ENCODE data around the gene LRP10. TPM values are rescaled to one million over a fixed set of nuclear protein-coding genes. Genes with fewer than 3 reads are reported as not detected.

The LRP10 gene
- total RNA-seq, 1 donor from 2014 or later, result 34.8 TPM

DNA sequence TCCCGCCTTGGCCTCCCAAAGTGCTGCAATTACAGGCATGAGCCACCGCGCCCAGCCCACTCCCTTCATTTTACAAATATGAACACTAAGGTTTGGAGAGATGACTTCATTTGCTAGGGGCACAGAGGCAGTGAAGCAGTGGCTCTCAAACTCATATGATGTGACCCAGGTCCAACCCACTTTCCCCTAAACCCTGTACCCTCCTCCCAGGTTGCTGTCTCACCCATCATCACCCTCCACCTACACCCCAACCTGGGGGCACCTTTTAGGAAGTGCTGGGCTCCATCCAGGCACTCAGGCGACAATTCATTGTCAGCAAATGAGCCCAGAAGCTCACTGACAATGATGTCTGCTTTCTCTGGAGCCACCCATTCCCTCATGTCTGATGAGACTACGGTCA is 52.2 kb downstream of the LRP10 start:
- Histone ChIP-seq H3K4me3 (ENCODE audit: low read depth, low read length) (no peak overlapping the region), H3K36me3 (ENCODE audit: control insufficient read depth, insufficient read depth, low read length) (peaks cover 37% of the 10 kb centered on the region), H3K27me3 (ENCODE audit: control insufficient read depth, insufficient read depth, low read length) (no peaks in the 10 kb centered on the region)
- FAIRE-seq (no peak), DNase-seq (ENCODE audit: low read depth) (no peak)
- TF ChIP-seq, protein P1, sequence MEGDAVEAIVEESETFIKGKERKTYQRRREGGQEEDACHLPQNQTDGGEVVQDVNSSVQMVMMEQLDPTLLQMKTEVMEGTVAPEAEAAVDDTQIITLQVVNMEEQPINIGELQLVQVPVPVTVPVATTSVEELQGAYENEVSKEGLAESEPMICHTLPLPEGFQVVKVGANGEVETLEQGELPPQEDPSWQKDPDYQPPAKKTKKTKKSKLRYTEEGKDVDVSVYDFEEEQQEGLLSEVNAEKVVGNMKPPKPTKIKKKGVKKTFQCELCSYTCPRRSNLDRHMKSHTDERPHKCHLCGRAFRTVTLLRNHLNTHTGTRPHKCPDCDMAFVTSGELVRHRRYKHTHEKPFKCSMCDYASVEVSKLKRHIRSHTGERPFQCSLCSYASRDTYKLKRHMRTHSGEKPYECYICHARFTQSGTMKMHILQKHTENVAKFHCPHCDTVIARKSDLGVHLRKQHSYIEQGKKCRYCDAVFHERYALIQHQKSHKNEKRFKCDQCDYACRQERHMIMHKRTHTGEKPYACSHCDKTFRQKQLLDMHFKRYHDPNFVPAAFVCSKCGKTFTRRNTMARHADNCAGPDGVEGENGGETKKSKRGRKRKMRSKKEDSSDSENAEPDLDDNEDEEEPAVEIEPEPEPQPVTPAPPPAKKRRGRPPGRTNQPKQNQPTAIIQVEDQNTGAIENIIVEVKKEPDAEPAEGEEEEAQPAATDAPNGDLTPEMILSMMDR (IDR thresholded peaks at IDR 0.05; ENCODE audit: insufficient read depth, low read length, severe bottlenecking), result no peak

DNA sequence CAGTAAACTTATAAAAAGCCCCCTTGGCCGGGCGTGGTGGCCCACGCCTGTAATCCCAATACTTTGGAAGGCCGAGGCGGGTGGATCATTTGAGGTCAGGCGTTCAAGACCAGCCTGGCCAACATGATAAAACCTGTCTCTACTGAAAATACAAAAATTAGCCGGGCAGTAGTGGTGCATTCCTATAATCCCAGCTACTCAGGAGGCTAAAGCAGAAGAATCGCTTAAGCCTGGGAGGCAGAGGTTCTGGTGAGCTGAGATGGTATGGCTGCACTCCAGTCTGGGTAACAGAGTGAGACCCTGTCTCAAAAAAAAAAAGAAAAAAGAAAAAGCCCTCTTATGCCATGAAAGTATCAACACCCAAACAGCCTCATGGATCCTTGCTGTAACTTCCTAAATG is 54.0 kb downstream of the LRP10 start:
- H3K4me3 ChIP-seq (ENCODE audit: low read depth, low read length), result no peak overlapping the region
- H3K27me3 ChIP-seq (ENCODE audit: control insufficient read depth, insufficient read depth, low read length), result no peaks in the 10 kb centered on the region
- DNase-seq (ENCODE audit: low read depth) (no peak), FAIRE-seq (no peak)
- TF ChIP-seq, protein P1 (IDR thresholded peaks at IDR 0.05; ENCODE audit: insufficient read depth, low read length, severe bottlenecking), result no peak
- H3K36me3 ChIP-seq (ENCODE audit: control insufficient read depth, insufficient read depth, low read length), result peaks cover 34% of the 10 kb centered on the region

DNA sequence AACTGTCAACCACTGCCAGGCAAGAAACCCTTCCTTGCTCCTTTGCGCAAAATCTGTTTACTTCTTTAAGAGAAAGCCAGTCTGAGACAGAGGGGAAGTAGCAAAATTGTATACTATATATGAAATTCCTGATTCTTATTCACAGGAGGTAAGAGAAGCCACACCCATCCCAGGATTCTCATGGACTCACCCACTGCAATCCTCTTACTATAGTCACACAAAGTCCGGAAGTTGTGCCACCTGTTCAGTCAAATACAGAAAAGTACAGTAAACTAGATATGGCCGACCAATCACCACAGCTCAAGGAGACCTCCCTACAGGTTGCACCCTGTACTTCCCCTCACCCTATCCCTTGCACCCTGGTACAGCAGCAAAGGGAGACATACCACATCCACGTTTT is 54.8 kb downstream of the LRP10 start:
- DNase-seq (ENCODE audit: low read depth) (peak; percentile 91), FAIRE-seq (no peak)
- Histone ChIP-seq H3K4me3 (ENCODE audit: low read depth, low read length) (no peak overlapping the region), H3K36me3 (ENCODE audit: control insufficient read depth, insufficient read depth, low read length) (peaks cover 29% of the 10 kb centered on the region), H3K27me3 (ENCODE audit: control insufficient read depth, insufficient read depth, low read length) (no peaks in the 10 kb centered on the region)
- TF ChIP-seq, protein P1 (IDR thresholded peaks at IDR 0.05; ENCODE audit: insufficient read depth, low read length, severe bottlenecking), result no peak

DNA sequence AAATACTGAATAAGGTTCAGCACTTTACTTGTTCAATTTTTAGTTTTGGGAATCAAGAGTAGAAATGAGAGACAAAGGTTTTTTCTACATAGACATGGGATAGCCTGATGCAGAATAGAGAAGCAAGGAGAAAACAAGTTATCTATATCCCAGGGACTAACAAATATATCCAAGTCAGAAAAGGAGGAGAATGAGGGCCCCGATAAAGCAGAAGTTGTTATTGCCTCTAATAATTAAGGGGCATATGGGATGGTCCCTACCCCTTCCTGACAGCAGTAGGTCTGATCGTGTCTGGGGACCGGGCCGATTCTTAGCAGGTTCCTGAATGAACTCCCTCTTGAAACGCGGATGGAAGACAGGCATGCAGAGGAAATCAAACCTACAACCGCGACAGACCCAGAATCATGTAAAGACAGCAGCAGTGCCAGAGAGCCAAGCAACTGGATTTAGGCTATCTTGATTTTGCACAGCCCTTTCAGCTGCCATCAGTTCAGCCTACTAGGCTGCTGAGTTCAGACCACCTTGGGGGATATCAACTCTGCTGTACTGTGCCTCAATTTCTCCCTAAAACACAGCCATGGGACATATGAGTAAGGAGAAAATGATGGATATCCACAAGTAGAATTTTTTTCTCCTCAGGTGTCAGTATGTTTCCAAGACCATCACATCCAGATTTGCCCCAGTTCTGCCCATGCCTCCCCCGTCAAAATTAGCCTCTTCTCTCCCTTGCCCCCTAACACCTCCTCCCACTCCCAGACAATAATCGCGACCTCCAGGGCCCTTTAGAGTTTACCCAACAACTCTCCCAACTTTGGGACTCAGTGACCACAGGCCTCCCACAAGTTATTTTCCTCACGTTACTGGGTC is 56.9 kb downstream of the LRP10 start:
- H3K4me3 ChIP-seq (ENCODE audit: low read depth, low read length), result peak overlapping the region; percentile 95
- no peaks in the 10 kb centered on the region for H3K27me3 ChIP-seq (ENCODE audit: control insufficient read depth, insufficient read depth, low read length)
- peaks cover 17% of the 10 kb centered on the region for H3K36me3 ChIP-seq (ENCODE audit: control insufficient read depth, insufficient read depth, low read length)
- TF ChIP-seq, protein P1 (IDR thresholded peaks at IDR 0.05; ENCODE audit: insufficient read depth, low read length, severe bottlenecking), result no peak
- DNase-seq (ENCODE audit: low read depth) (no peak), FAIRE-seq (no peak)

DNA sequence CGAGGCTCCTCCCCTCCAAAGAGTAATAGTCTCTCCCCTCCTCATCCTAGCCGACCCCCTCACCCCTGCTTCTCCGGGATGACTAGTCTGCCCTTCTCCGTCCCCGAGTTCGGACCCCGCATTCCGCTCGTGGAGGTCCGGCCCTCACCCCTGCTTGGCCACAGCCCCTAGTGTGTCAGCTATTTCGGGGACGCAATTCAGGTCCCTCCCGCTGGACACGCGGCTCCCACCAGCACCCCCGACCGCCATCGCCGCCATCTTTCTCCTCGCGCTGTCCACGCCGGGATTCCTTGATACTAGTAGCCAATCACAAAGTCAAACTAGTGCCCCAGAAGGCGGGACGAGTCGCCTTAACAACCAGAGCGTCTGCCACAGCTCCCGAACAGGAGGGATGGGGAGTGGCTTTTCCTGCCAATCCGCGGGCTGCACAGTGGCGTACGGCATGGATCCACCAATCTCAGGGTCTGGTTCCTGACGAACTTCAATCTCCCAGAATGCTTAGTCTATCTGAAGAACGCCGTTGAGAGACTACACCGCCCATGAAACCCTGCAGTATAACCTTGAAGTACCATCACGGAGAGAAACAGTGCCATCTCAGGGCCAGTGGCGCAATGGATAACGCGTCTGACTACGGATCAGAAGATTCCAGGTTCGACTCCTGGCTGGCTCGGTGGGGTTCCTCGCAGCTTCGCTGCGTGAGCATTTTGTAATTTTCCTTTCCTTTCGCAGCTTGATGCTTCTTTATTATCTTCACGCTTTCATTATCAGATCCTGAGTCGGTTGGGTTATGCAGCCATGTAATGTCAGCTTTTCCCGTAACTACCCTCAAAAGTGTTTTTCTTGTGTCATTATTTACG is 57.8 kb downstream of the LRP10 start, which contains the start of gene PRMT5:
PRMT5 (minus strand) TSS at position 273 of the 857 bp plus-strand sequence; CDS start at position 258, 15 bp downstream.
- Histone ChIP-seq H3K36me3 (ENCODE audit: control insufficient read depth, insufficient read depth, low read length) (peaks cover 10% of the 10 kb centered on the region), H3K4me3 (ENCODE audit: low read depth, low read length) (peak within 1 kb of the TSS; percentile 95), H3K27me3 (ENCODE audit: control insufficient read depth, insufficient read depth, low read length) (no peaks in the 10 kb centered on the region)
- TF ChIP-seq, protein P1 (IDR thresholded peaks at IDR 0.05; ENCODE audit: insufficient read depth, low read length, severe bottlenecking), result no peak
- DNase-seq (ENCODE audit: low read depth) (peak; percentile 99), FAIRE-seq (peak; percentile 87)

Measured in bronchial epithelial cell (primary cell).